ENCODE measurements around the gene KLKB1.

- TF ChIP-seq CTCF (IDR thresholded peaks at IDR 0.05) (no peak), POLR2AphosphoS5 (IDR thresholded peaks at IDR 0.05; ENCODE audit: low read depth, low read length) (no peak), REST (IDR thresholded peaks at IDR 0.05; ENCODE audit: insufficient read depth in 1 of 2, low read depth in 2 of 2, low read length in 1 of 2) (no peak)
Measured at GRCh38 chr4:186291256-186291890, 64.1 kb downstream of the KLKB1 start.

Data from Panc1 (cell line).